ENCODE data around the gene KRTAP9-4. TPM values are rescaled to one million over a fixed set of nuclear protein-coding genes. Genes with fewer than 3 reads are reported as not detected.

Gene KRTAP9-4
- total and polyA plus RNA-seq, 2 of the 8 experiments (the other 6 are each of a cell fraction or from before 2014, with no cell fraction given), result not detected

- H3K4me1 ChIP-seq (replicated peaks in 1 of 4; ENCODE audit: control insufficient read depth in 3 of 4, insufficient read depth in 4 of 4, low read length in 3 of 4), result no peaks in the 10 kb centered on the region; a peak in 1 of 7 replicates
- no peak overlapping the region for H4K5ac ChIP-seq (ENCODE audit: insufficient read length, low read depth, low read length)
- H2BK12ac ChIP-seq (ENCODE audit: low read depth, low read length), result no peak overlapping the region
- H2AK5ac ChIP-seq (ENCODE audit: low read depth, low read length), result no peak overlapping the region
- H3K4me2 ChIP-seq (ENCODE audit: insufficient read depth in 1 of 2, low read depth in 2 of 2, low read length in 2 of 2), result no peak overlapping the region
- no peak overlapping the region for H3K9ac ChIP-seq (replicated peaks in 1 of 4; ENCODE audit: extremely low read depth in 1 of 4, low read depth in 3 of 4, low read length in 3 of 4)
- H3K9me3 ChIP-seq (ENCODE audit: insufficient read depth in 2 of 2, low read depth in 1 of 2, low read length in 1 of 2), result no peaks in the 10 kb centered on the region; a peak in 1 of 4 replicates
- no peak overlapping the region for H3K23ac ChIP-seq (ENCODE audit: insufficient read length)
- no peak overlapping the region for H4K8ac ChIP-seq (ENCODE audit: extremely low read depth, insufficient read depth, low read length)
- H4K91ac ChIP-seq (replicated peaks; ENCODE audit: insufficient read length, low read length), result no peak overlapping the region
- H3K36me3 ChIP-seq (ENCODE audit: control insufficient read depth in 2 of 4, insufficient read depth in 4 of 4, low read length in 3 of 4), result no peaks in the 10 kb centered on the region
- no peak overlapping the region for H2BK120ac ChIP-seq (replicated peaks; ENCODE audit: low read depth, low read length)
- no peaks in the 10 kb centered on the region for H3K79me2 ChIP-seq (ENCODE audit: control insufficient read depth in 1 of 2, insufficient read depth in 2 of 2, low read length in 2 of 2)
- no peak overlapping the region for H3K27ac ChIP-seq (ENCODE audit: low read depth, low read length)
- FAIRE-seq, result no peak
- H3K23me2 ChIP-seq (ENCODE audit: low read depth, low read length), result no peaks in the 10 kb centered on the region
- CTCF ChIA-PET (ENCODE audit: partially characterized antibody), result interaction anchor here (0.6 kb wide), 1 partner anchor 16 kb away, joined by 3 read pairs; no protein-coding TSS in a partner anchor
- POLR2A ChIA-PET (ENCODE audit: partially characterized antibody), result no interaction called here
- no peak overlapping the region for H2BK15ac ChIP-seq (ENCODE audit: low read length)
- no peaks in the 10 kb centered on the region for H3K79me1 ChIP-seq (ENCODE audit: low read depth, low read length)
- no peak for DNase-seq (ENCODE audit: low read depth in 1 of 2, low spot score in 2 of 2)
- H3K4me3 ChIP-seq (ENCODE audit: extremely low read depth in 1 of 4, insufficient read depth in 2 of 4, low read depth in 3 of 4, low read length in 4 of 4), result no peak overlapping the region
- 74% methylated on average over 1 of the region's 1 CpG; no CpG with 5 or more reads in 1 of the 2 experiments for WGBS, 2 experiments (ENCODE audit: extremely low coverage in 1 of 2, insufficient coverage in 1 of 2, insufficient read length in 1 of 2, insufficient replicate concordance in 2 of 2, low coverage in 1 of 2, low lambda C conversion rate in 2 of 2, missing lambda C conversion rate in 1 of 2)
- H3K14ac ChIP-seq (ENCODE audit: insufficient read length), result no peak overlapping the region
- H3K56ac ChIP-seq (replicated peaks; ENCODE audit: insufficient read length, low read depth, low read length), result no peak overlapping the region
- no peak overlapping the region for H2BK20ac ChIP-seq (ENCODE audit: low read length)
- no peak overlapping the region for H3K18ac ChIP-seq (ENCODE audit: extremely low read depth, low read length)
- H3K4ac ChIP-seq (replicated peaks; ENCODE audit: insufficient read length, low read depth, low read length), result no peak overlapping the region
- no peak overlapping the region for H2BK5ac ChIP-seq (ENCODE audit: low read depth, low read length)
- no peaks in the 10 kb centered on the region for H3K27me3 ChIP-seq (replicated peaks in 1 of 4; ENCODE audit: control insufficient read depth in 3 of 4, extremely low read depth in 1 of 4, insufficient read depth in 3 of 4, low read length in 3 of 4)
- H4K20me1 ChIP-seq (replicated peaks in 1 of 2; ENCODE audit: control insufficient read depth in 1 of 2, insufficient read depth in 2 of 2, low read length in 2 of 2), result no peaks in the 10 kb centered on the region
- no peak overlapping the region for H2AFZ ChIP-seq (ENCODE audit: low read length)
- TF ChIP-seq CEBPB (IDR thresholded peaks at IDR 0.05; ENCODE audit: low read depth, low read length) (no peak), FOSL1 (IDR thresholded peaks at IDR 0.05; ENCODE audit: insufficient read depth, low read depth, low read length) (no peak), E2F6 (IDR thresholded peaks at IDR 0.05) (no peak), TBP (IDR thresholded peaks at IDR 0.05; ENCODE audit: low read depth, low read length) (no peak), ASH2L (IDR thresholded peaks at IDR 0.05; ENCODE audit: low read length) (no peak), SIN3A (conservative IDR thresholded peaks at IDR 0.05 in 1 of 2, IDR thresholded peaks at IDR 0.05 in 1 of 2; ENCODE audit: low read depth in 1 of 2, low read length in 2 of 2) (no peak), CHD2 (IDR thresholded peaks at IDR 0.05; ENCODE audit: low read length) (no peak), POLR2A (IDR thresholded peaks at IDR 0.05; ENCODE audit: control extremely low read depth in 1 of 2, low read depth in 2 of 2, low read length in 2 of 2) (no peak), MAX (IDR thresholded peaks at IDR 0.05) (no peak), CREB1 (IDR thresholded peaks at IDR 0.05) (no peak), SIRT6 (IDR thresholded peaks at IDR 0.05; ENCODE audit: low read length) (no peak), KDM1A (IDR thresholded peaks at IDR 0.05; ENCODE audit: borderline replicate concordance, low read length) (no peak), MAFK (IDR thresholded peaks at IDR 0.05; ENCODE audit: low read depth, low read length) (no peak), BRCA1 (IDR thresholded peaks at IDR 0.05; ENCODE audit: low read depth, low read length) (no peak), ZNF274 (IDR thresholded peaks at IDR 0.05; ENCODE audit: borderline replicate concordance, extremely low read depth, low read length) (no peak), GABPA (IDR thresholded peaks at IDR 0.05; ENCODE audit: borderline replicate concordance, insufficient read depth, low read length) (no peak)
These were observed 47.4 kb downstream of the KRTAP9-4 start for GRCh38 chr17:41296846-41297245.
